Prostate gland (tissue), 2 donors: ENCODE results near the gene TRIM54. TPM values are rescaled to one million over a fixed set of nuclear protein-coding genes. Genes with fewer than 3 reads are reported as not detected.

Experiments
- DNase-seq: peaks from one replicate; pipeline ENCODE4 v3.0.0-alpha.2; 2019; ENCODE audit warnings: low spot score
- H3K27ac ChIP-seq, 2 donors: fragments of 200-600 bp; sonication (generic); 2 replicates each; pipeline ENCODE4 v1.5.1; 2017 to 2019
- H3K27me3 ChIP-seq: fragments of 200-600 bp; sonication (generic); replicated peaks from 2 replicates; pipeline ENCODE4 v1.5.1; 2019; ENCODE audit not compliant: insufficient read depth
- H3K36me3 ChIP-seq, 2 donors: fragments of 200-600 bp; sonication (generic); 1 replicate in 1 of 2; 2 replicates in 1 of 2; pipeline versions ENCODE4 v1.5.1 to v1.8.1; 2017 to 2019
- H3K4me1 ChIP-seq: fragments of 200-600 bp; sonication (generic); replicated peaks from 2 replicates; pipeline ENCODE4 v1.5.1; 2019
- H3K4me3 ChIP-seq, 2 donors: fragments of 200-600 bp; sonication (generic); 2 replicates each; pipeline ENCODE4 v1.5.1; 2017 to 2019
- H3K9me3 ChIP-seq: fragments of 200-600 bp; sonication (generic); 2 replicates; pipeline ENCODE4 v1.5.1; 2017
- POLR2A ChIP-seq: fragments of 450-650 bp; IDR thresholded peaks from one replicate; pipeline ENCODE4 v1.6.1; 2016; ENCODE audit warnings: antibody characterized with exemption, mild to moderate bottlenecking
- POLR2AphosphoS5 ChIP-seq: sonication (generic); formaldehyde crosslinking; IDR thresholded peaks from one replicate; pipeline ENCODE4 v1.6.1; 2017; ENCODE audit warnings: antibody characterized with exemption
- WGBS: methylation state at CpG from one replicate; pipeline ENCODE4 v1.1.5; 2018; 5-methylcytosine and 5-hydroxymethylcytosine counted together
- intact Hi-C: fragments of 100-400 bp; cut with DNase I; formaldehyde crosslinking; loops from one replicate; pipeline ENCODE4 v1.14.2; 2022
- total RNA-seq, 2 donors: library from RNA; depleted of rRNA; stranded (reverse); fragments of >200 nt; gene quantifications; one replicate each; pipeline ENCODE4 v1.1.0, GENCODE V29; 2016
- TF ChIP-seq, protein P1 (sequence below), 4 experiments: fragments of 200-600 bp in 2 of 4; fragments of 450-650 bp in 2 of 4; sonication (generic) in 2 of 4; IDR thresholded peaks; 1 replicate in 3 of 4; 2 replicates in 1 of 4; pipeline ENCODE4 v1.5.1; 2016 to 2019; ENCODE audit warnings: antibody characterized with exemption in 4 of 4, mild to moderate bottlenecking in 2 of 4, moderate library complexity in 2 of 4

The TRIM54 gene
- total RNA-seq, 2 donors from 2014 or later, result 2.8 to 17.9 TPM

GRCh38 chr2:27323596-27324285 is 41.5 kb downstream of the TRIM54 start:
- intact Hi-C loops, result loop anchor here (5.0 kb wide), 1 partner anchor 34 kb away; the partner anchor contains the start of gene GTF3C2
- TF ChIP-seq POLR2AphosphoS5 (no peak), POLR2A (no peak)
- TF ChIP-seq, protein P1, sequence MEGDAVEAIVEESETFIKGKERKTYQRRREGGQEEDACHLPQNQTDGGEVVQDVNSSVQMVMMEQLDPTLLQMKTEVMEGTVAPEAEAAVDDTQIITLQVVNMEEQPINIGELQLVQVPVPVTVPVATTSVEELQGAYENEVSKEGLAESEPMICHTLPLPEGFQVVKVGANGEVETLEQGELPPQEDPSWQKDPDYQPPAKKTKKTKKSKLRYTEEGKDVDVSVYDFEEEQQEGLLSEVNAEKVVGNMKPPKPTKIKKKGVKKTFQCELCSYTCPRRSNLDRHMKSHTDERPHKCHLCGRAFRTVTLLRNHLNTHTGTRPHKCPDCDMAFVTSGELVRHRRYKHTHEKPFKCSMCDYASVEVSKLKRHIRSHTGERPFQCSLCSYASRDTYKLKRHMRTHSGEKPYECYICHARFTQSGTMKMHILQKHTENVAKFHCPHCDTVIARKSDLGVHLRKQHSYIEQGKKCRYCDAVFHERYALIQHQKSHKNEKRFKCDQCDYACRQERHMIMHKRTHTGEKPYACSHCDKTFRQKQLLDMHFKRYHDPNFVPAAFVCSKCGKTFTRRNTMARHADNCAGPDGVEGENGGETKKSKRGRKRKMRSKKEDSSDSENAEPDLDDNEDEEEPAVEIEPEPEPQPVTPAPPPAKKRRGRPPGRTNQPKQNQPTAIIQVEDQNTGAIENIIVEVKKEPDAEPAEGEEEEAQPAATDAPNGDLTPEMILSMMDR (IDR thresholded peaks at IDR 0.05), result no peak
- no peaks in the 10 kb centered on the region for H3K27me3 ChIP-seq
- peak overlapping the region; percentile 61 to 64 for H3K4me3 ChIP-seq
- peaks cover 10% of the 10 kb centered on the region for H3K4me1 ChIP-seq
- H3K36me3 ChIP-seq, result peaks cover 7 to 8% of the 10 kb centered on the region in 2 donors
- DNase-seq, result no peak
- no peaks in the 10 kb centered on the region for H3K9me3 ChIP-seq
- H3K27ac ChIP-seq, result peak overlapping the region; percentile 87 to 92
- 12% methylated on average over 5 of the region's 5 CpGs for WGBS

GRCh38 chr2:27324720-27325119 is 42.5 kb downstream of the TRIM54 start:
- Histone ChIP-seq H3K4me3 (no peak overlapping the region), H3K27me3 (no peaks in the 10 kb centered on the region), H3K9me3 (no peaks in the 10 kb centered on the region), H3K27ac (no peak overlapping the region), H3K36me3 (peaks cover 7 to 18% of the 10 kb centered on the region in 2 donors), H3K4me1 (peaks cover 10% of the 10 kb centered on the region)
- 97% methylated on average over 5 of the region's 5 CpGs for WGBS
- intact Hi-C loops, result loop anchor here (5.0 kb wide), 2 partner anchors 33 to 43 kb away; partner anchors contain the start of gene GTF3C2
- TF ChIP-seq, protein P1 (IDR thresholded peaks at IDR 0.05), result no peak
- TF ChIP-seq POLR2AphosphoS5 (no peak), POLR2A (no peak)
- DNase-seq, result no peak

- DNase-seq, result no peak
- WGBS, result 93% methylated on average over 3 of the region's 3 CpGs
- TF ChIP-seq POLR2AphosphoS5 (no peak), POLR2A (no peak)
- TF ChIP-seq, protein P1 (IDR thresholded peaks at IDR 0.05), result no peak
- Histone ChIP-seq H3K36me3 (peaks cover 7 to 16% of the 10 kb centered on the region in 2 donors), H3K27ac (no peak overlapping the region), H3K4me3 (no peak overlapping the region), H3K4me1 (no peaks in the 10 kb centered on the region), H3K9me3 (no peaks in the 10 kb centered on the region), H3K27me3 (no peaks in the 10 kb centered on the region)
- intact Hi-C loops, result no loop called here
These were observed 53.1 kb downstream of the TRIM54 start for GRCh38 chr2:27335311-27335710.

DNA sequence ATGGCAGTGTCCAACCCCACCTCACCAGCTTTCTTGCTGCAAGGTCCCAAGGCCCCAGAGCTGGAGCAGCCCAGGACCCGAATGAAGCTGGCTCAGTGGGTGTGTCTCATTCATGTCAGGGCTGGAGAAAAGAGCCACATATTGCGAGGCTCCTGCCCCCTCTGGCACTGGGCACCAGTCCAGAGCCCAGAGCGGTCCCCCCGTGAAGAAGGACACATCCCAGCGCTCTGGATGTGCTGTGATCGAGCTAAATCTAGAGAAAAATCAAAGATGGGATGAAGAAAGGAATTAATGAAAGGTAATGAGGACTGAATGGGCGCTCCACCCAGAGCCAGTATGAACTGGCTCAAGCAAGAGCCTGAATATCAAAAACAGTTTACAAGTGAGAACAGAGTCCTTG is 53.9 kb downstream of the TRIM54 start:
- Histone ChIP-seq H3K27ac (no peak overlapping the region), H3K4me3 (no peak overlapping the region), H3K36me3 (peaks cover 10 to 16% of the 10 kb centered on the region in 2 donors), H3K9me3 (no peaks in the 10 kb centered on the region), H3K27me3 (no peaks in the 10 kb centered on the region), H3K4me1 (no peaks in the 10 kb centered on the region)
- DNase-seq, result no peak
- 90% methylated on average over 7 of the region's 7 CpGs for WGBS
- intact Hi-C loops, result no loop called here
- no peak for TF ChIP-seq POLR2A
- TF ChIP-seq, protein P1 (IDR thresholded peaks at IDR 0.05), result no peak
- no peak for TF ChIP-seq POLR2AphosphoS5

DNA sequence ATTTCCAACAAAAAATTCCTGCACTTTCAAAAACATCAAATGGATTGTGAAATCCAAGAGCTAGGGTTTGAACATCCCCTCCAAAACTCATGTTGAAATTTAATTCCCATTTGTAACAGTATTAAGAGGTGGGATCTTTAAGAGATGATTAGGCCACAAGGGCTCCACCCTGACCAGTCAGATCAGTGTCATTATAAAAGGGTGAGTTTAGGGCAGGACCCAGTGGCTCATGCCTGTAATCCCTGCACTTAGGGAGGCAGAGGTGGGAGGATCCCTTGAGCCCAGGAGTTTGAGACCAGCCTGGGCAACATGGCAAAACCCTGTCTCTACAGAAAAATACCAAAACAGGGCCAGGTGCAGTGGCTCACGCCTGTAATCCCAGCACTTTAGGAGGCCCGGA is 65.4 kb downstream of the TRIM54 start:
- no peaks in the 10 kb centered on the region for H3K9me3 ChIP-seq
- intact Hi-C loops, result no loop called here
- no peak for DNase-seq
- no peak overlapping the region for H3K27ac ChIP-seq
- peaks cover 0 to 10% of the 10 kb centered on the region in 2 donors for H3K36me3 ChIP-seq
- H3K4me3 ChIP-seq, result no peak overlapping the region
- H3K27me3 ChIP-seq, result no peaks in the 10 kb centered on the region
- TF ChIP-seq POLR2A, result no peak
- TF ChIP-seq, protein P1 (IDR thresholded peaks at IDR 0.05), result no peak
- TF ChIP-seq POLR2AphosphoS5, result no peak
- H3K4me1 ChIP-seq, result no peaks in the 10 kb centered on the region
- WGBS, result 89% methylated on average over 2 of the region's 2 CpGs
